Measurements from ENCODE around the gene ACTRT2.

DNA sequence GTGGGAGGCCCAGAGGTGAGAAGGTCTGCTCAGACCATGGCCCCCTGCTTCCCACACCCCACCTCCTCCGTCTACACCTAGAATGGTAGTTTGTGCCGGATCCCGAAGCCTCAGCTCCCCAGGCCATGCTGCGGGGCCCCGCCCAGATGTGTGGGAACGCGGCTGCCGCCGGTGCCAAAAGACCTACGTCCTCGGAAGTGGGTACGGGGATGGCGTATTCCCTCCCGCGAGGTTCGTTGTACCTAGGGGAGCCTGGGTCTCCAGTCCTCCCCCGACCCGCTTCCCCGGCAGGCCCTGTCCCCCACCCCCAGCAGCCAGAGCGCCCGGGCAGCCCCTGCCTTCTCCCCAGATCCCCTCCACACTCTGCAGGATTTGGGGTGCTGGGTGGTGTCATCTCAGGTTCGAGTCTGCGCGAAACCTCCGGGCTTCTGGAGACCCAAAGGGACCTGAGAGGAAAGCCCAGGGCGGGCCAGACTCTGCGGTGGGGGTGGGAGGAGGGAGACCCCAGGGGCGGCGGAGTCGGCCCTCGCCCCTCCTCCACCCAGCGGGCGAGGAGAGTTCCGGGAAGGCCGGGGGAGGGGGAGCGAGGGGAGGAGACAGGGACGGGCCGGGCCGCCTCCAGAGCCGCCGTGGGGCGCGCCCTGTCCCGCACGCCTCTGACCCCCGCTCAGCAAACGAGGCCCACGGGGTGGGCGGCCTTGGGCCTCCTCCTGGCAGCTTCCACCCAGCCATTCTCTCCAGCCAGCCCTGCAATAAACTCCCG lies 41.5 kb downstream of the ACTRT2 start:
- TF ChIP-seq, protein P1, sequence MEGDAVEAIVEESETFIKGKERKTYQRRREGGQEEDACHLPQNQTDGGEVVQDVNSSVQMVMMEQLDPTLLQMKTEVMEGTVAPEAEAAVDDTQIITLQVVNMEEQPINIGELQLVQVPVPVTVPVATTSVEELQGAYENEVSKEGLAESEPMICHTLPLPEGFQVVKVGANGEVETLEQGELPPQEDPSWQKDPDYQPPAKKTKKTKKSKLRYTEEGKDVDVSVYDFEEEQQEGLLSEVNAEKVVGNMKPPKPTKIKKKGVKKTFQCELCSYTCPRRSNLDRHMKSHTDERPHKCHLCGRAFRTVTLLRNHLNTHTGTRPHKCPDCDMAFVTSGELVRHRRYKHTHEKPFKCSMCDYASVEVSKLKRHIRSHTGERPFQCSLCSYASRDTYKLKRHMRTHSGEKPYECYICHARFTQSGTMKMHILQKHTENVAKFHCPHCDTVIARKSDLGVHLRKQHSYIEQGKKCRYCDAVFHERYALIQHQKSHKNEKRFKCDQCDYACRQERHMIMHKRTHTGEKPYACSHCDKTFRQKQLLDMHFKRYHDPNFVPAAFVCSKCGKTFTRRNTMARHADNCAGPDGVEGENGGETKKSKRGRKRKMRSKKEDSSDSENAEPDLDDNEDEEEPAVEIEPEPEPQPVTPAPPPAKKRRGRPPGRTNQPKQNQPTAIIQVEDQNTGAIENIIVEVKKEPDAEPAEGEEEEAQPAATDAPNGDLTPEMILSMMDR (IDR thresholded peaks at IDR 0.05; ENCODE audit: insufficient read depth, low read length, poor library complexity, severe bottlenecking): no peak
- no peak for TF ChIP-seq EZH2phosphoT487 (conservative IDR thresholded peaks at IDR 0.05; ENCODE audit: low read length)
